Measurements from ENCODE around the gene SELENOH.

SELENOH gene

DNA sequence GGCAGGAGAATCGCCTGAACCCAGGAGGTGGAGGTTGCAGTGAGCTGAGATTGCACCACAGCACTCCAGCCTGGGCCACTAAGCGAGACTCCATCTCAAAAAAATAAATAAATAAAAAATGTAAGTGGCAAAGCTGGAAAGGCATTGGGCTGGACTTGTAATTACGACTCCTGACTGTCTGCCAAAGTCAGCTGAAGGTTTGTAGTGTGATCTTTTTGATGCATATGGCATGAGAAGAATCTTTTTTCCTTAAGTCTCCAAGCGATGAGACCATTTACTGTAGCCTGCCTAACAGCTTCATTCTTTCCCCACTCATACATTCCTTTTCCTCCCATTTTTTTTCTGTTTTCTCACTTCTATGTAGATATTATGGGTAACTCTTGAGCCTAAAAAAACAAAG lies 45.1 kb downstream of the SELENOH start:
- DNase-seq: no peak

DNA sequence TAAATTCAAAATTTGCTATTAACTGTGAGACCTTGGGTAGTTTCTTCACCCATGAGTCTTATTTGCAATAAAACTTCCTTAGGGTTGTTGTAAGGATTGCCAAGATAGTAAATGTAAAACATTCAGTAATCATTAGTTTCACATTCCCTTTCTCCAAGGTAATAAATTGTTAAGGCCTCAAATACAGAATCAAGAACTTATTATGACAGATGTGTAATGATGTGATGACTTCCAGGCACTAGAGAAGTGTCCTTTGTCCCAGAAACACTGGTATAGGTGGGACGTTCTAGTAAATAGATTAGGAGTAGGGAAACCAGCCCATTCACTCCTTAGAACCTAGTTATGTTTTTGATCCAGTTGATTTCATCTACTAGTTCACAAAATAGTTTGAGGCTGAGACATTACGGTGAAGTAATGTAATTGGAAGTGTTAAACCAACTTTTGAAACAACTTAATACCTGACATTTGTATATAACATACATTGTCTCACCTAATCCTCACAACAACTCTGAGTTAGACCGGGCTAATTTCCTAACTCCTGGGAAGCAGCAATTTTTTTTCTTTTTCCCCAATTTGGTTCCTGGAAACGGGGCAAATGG lies 45.8 kb downstream of the SELENOH start:
- no peak for DNase-seq

DNA sequence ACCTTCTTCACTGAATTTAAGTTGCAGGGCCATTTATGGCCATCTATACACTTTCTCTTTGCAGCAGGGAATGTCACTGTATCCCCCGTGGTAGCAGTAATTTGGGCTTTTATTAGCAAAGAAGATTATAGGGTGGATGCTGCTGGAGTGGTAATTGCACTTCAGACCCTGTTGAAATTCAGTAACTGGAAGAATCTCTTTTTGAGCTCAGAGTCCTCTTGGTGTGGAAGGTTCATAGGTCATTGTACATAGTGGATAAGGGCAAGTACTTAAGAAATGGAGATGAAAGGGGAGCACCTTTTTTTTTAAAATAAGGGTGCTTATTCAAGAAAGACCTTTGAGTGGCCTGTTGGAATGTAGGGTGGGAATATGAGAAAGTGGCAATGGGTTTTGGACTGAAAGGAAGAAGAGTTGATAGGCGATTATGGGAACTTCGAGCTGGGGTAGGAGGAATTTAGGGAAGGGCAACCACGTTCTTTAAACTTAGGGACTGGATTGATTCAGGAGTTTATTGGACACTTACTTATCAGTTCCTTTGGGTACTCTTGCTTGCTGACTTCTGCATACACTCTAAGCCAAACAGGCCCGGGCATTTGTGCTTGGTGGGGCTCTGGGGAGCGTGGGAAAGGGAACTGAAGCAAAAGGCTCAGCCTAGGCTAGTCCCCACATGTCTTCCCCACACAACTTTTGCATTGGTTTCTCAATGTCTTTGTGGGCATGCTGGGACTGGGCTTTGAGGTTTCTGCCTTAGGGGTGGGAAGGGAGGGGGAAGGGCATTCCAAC lies 46.8 kb downstream of the SELENOH start:
- DNase-seq: peak; percentile 73

DNA sequence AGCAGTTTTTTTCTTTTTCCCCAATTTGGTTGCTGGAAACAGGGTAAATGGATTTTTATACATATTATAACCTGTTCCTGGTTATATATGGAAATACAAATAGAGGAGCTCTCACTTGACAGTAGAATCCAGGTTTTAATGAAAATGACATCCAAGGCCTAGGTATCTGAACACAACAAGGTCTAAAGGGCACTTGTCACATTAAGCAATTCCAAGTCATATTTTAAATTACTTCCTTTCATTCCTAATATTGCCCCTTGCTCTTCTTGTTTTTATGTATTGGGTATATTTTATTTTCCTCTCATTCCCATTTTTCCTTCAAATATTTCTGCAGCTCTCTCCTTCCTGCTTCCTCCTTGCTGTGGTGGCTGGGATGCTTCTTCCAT lies 47.4 kb downstream of the SELENOH start:
- no peak for DNase-seq

DNA sequence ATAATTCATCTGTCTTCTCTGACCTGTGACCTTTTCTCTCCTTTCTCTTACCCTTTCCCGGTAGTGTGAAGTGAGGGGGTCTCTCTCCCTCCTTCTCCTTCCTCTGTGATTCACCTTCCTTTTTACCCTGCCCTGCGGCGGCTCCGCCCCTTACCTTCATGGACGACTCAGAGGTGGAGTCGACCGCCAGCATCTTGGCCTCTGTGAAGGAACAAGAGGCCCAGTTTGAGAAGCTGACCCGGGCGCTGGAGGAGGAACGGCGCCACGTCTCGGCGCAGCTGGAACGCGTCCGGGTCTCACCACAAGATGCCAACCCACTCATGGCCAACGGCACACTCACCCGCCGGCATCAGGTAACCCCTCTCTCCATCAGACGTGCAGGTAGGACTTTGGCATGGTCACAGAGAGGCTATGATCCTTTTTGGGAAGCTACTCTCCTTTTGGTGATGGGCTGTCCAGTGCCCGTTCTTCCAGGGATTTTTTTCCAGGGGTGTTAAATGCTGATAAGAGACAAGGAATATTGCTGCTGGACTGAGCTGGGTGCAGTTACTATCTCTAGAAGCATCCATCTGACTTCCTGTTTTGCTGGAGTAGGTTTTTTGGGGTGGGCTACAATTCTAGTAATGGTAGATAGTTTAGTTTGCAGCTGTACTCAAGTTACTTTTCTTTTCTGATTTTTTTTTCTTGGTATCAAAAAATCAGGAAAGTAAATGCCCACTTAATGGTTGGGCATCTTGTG lies 50.2 kb downstream of the SELENOH start:
- DNase-seq: peak; percentile 66

DNA sequence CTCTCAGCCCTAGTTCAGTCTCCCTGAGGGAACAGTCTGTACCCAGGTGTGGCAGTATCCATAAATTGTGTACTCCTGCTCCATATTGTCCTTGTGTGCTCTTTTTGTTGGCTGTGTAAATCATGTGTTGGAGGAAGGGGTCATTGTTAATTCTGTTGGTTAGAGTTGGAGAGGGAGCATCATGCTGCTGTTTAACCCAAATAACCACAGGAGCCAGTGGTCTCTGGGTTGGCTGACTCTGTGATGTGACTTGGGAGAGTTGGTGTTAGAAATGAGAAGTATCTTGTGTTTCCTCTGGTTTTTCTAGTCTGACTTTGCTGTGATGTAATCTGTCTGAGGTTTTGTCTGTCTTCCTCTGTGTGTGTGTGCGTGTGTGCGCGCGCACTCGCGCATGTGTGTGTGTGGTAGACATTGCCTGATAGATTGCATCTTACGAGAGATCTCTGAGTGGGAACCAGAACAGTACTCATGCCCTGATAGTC lies 50.8 kb downstream of the SELENOH start:
- DNase-seq: no peak

DNA sequence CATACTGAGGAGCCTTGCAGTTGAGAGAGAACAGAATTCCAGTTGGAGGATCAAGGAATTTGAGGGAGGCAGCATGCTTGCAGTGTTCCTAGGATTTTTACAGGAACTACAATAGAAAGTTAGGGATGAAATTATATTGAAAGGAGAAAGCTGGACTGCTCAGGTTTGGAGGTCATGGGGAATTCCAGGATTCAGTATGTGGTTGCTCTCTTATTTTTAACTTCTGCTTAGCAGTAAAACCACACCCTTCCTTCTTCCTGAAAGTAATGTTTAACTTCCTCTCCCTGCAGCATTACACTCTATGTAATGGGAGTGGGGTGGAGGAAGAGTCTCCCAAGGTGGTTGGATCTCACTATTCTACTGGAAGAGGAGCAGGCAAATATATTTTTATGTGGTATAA lies 51.6 kb downstream of the SELENOH start:
- DNase-seq: no peak

Measured in islet precursor cell (in vitro differentiated cells).